Osteoblast (primary cell): Measurements from ENCODE around the gene LIN7B. TPM values are rescaled to one million over a fixed set of nuclear protein-coding genes. Genes with fewer than 3 reads are reported as not detected.

Experiments
- DNase-seq: peaks from one replicate; pipeline ENCODE4 v3.0.0; 2011; ENCODE audit warnings: low spot score, mixed read lengths; ENCODE audit not compliant: insufficient read length; ENCODE audit errors: missing footprints
- H2AFZ ChIP-seq: 2 replicates; pipeline ENCODE4 v1.6.0; 2011; ENCODE audit warnings: mild to moderate bottlenecking, low read length
- H3K27ac ChIP-seq: 2 replicates; pipeline ENCODE4 v1.5.1; 2011; ENCODE audit warnings: mild to moderate bottlenecking, low read depth, low read length, moderate library complexity
- H3K27me3 ChIP-seq: 2 replicates; pipeline ENCODE4 v1.6.0; 2012; ENCODE audit warnings: mild to moderate bottlenecking, control low read depth, inconsistent platforms, low read length, moderate library complexity; ENCODE audit not compliant: insufficient read depth
- H3K36me3 ChIP-seq: 2 replicates; pipeline ENCODE4 v1.5.1; 2011; ENCODE audit warnings: mild to moderate bottlenecking, low read length, control low read depth, moderate library complexity; ENCODE audit not compliant: insufficient read depth
- H3K4me1 ChIP-seq: 2 replicates; pipeline ENCODE4 v1.5.1; 2011; ENCODE audit warnings: mild to moderate bottlenecking, low read length, control low read depth, moderate library complexity; ENCODE audit not compliant: insufficient read depth
- H3K4me2 ChIP-seq: 2 replicates; pipeline ENCODE4 v1.6.0; 2011; ENCODE audit warnings: mild to moderate bottlenecking, low read length; ENCODE audit not compliant: insufficient read depth
- H3K4me3 ChIP-seq: fragments of 200-600 bp; sonication (generic); 3 replicates; pipeline ENCODE4 v1.5.1; 2012; ENCODE audit warnings: mild to moderate bottlenecking, low read length, inconsistent platforms; ENCODE audit not compliant: insufficient read depth
- H3K79me2 ChIP-seq: 2 replicates; pipeline ENCODE4 v1.6.0; 2012; ENCODE audit warnings: mild to moderate bottlenecking, low read length, control low read depth, inconsistent platforms; ENCODE audit not compliant: insufficient read depth
- H3K9me3 ChIP-seq: 2 replicates; pipeline ENCODE4 v1.5.1; 2011; ENCODE audit warnings: low read depth, low read length, control low read depth
- H4K20me1 ChIP-seq: 2 replicates; pipeline ENCODE4 v1.6.0; 2012; ENCODE audit warnings: mild to moderate bottlenecking, low read length, control low read depth; ENCODE audit not compliant: insufficient read depth
- CTCF ChIP-seq: IDR thresholded peaks from 2 replicates; pipeline ENCODE4 v1.5.1; 2011; ENCODE audit warnings: mild to moderate bottlenecking, low read depth, low read length, moderate library complexity; ENCODE audit errors: extremely low read depth
- total RNA-seq: library from RNA; depleted of rRNA; stranded (reverse); fragments of >200 nt; gene quantifications from 2 replicates; pipeline ENCODE4 v1.2.3, GENCODE V29; 2012

LIN7B gene
- total RNA-seq, 1 donor, result 6.2 TPM

GRCh38 chr19:49084206-49085019 is 29.8 kb upstream of the LIN7B start:
- H3K4me2 ChIP-seq, result peak overlapping the region; percentile 99
- no peaks in the 10 kb centered on the region for H3K27me3 ChIP-seq
- peak overlapping the region; percentile 53 for H3K27ac ChIP-seq
- H4K20me1 ChIP-seq, result peaks cover 36% of the 10 kb centered on the region
- no peaks in the 10 kb centered on the region for H3K9me3 ChIP-seq
- H3K36me3 ChIP-seq, result peaks cover 18% of the 10 kb centered on the region
- peak; percentile 15 for DNase-seq
- H3K4me3 ChIP-seq, result peak overlapping the region; percentile 94
- peaks cover 22% of the 10 kb centered on the region for H3K4me1 ChIP-seq
- H2AFZ ChIP-seq, result peak overlapping the region; percentile 99
- peaks cover 41% of the 10 kb centered on the region for H3K79me2 ChIP-seq
- TF ChIP-seq CTCF, result no peak

DNA sequence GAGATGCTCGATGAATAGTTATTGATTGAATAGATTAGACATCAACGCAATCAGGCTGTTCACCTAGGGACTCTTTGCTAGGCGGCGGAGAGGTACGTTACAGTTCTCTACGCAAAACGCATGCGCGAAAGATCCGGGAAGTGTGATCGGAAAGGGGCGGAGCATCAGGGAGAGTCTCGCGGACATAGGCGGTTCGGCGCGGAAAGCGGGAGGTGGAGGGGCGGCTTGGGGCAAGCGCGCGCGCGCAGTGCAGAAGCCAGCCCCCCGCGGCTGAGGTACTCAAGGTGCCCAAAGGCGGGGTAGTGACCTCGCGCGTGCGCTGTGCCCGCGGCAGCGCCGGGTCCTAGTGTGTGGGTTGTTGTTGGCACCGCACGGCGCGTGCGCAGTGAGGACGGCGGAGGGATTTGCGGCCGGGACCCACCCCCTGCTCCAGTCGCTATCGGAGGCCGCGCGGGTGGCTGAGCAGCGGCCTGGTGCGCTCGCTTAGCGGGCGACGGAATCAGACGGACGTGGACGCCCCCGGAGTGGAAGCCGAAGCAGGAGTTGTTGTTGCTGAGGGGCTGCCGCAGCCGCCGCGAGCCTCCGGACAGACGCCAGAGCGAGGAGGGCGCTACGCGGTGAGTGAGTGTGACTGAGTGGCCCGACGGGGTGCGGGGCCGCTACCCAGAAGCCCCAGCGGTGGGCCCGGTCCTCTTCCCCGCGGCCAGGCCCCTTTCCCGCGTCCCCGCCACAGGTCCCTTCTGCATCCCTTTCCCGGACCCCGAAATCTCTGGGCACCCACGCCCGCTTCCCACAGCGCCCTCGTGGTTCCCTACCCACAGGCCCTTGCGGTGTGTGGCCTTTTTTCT is 28.9 kb upstream of the LIN7B start, which contains the start of gene SNRNP70:
Gene SNRNP70, plus strand, starts transcription at position 432 of the 848 bp plus-strand sequence. CDS start 964 bp downstream, outside the sequence.
- Histone ChIP-seq H3K4me2 (peak within 1 kb of the TSS; percentile 100), H3K9me3 (no peaks in the 10 kb centered on the region), H2AFZ (peak within 1 kb of the TSS; percentile 99), H3K4me1 (peaks cover 22% of the 10 kb centered on the region), H4K20me1 (peaks cover 43% of the 10 kb centered on the region), H3K36me3 (peaks cover 25% of the 10 kb centered on the region), H3K4me3 (peak within 1 kb of the TSS; percentile 94), H3K27me3 (no peaks in the 10 kb centered on the region), H3K79me2 (peaks cover 48% of the 10 kb centered on the region), H3K27ac (peak within 1 kb of the TSS; percentile 89)
- no peak for TF ChIP-seq CTCF
- peak; percentile 100 for DNase-seq

GRCh38 chr19:49085868-49086232 is 28.3 kb upstream of the LIN7B start:
- H2AFZ ChIP-seq, result peak overlapping the region; percentile 93

More at GRCh38 chr19:49085868-49086232, 28.3 kb upstream of the LIN7B start:
- peak overlapping the region; percentile 89 for H3K27ac ChIP-seq
- peak overlapping the region; percentile 94 for H3K4me3 ChIP-seq
- peak; percentile 52 for DNase-seq
- no peaks in the 10 kb centered on the region for H3K9me3 ChIP-seq
- peaks cover 22% of the 10 kb centered on the region for H3K4me1 ChIP-seq
- peak overlapping the region; percentile 100 for H3K4me2 ChIP-seq
- H4K20me1 ChIP-seq, result peaks cover 45% of the 10 kb centered on the region
- H3K79me2 ChIP-seq, result peaks cover 54% of the 10 kb centered on the region
- TF ChIP-seq CTCF, result no peak
- H3K27me3 ChIP-seq, result no peaks in the 10 kb centered on the region
- peaks cover 31% of the 10 kb centered on the region for H3K36me3 ChIP-seq
